GM18867 (cell line): ENCODE data around the gene EQTN.
A peak's percentile ranks its signal among the peaks of the same experiment; 100 is the strongest.

Experiments used
- ATAC-seq: cut with Tn5 transposase; IDR thresholded peaks from one replicate; pipeline ENCODE4 v1.9.1; 2021; ENCODE audit warnings: mild to moderate bottlenecking, moderate library complexity; ENCODE audit not compliant: unreplicated experiment

Gene EQTN

DNA sequence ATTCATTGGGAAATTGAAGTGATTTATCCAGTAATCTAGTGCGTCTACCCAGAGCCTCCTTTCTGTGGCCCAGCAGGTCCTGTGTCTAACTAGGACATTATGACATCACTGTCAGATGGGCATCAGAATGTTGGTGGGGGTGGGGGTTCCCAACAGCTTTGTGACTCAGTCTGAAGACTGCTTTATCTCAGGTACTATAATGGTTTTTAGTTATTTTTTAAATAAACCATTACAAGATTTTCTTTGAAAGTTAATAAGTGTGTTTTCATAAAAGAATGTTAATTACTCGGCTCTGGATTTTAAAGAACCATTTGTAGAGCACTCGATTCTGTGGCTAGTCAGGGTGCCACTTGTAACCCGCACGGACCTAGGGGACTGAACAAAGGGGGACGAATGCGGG is at the start of gene EQTN:
Gene EQTN (minus strand): TSS at position 101 of the 400 bp plus-strand sequence. CDS start 95 bp downstream, at position 6.
- no peak for ATAC-seq

DNA sequence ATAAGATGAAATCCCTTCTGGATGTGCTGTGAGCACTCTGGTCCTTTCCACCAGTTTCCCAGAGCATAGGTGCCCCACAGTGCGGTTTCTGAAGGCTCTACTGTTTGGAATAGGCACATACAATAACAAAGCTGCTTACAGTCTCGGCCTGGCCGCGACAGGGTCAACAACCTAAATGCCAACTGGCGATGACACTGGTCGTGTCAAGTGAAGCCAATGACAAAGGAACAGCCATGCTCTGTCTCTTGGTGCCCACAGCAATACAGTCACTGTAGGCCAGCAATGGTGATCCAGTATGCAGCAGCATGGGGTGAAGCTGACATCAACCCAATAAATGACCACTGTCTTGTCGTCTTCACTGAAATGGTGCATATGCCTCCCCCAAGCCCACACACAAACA is 47.8 kb upstream of the EQTN start:
- no peak for ATAC-seq

DNA sequence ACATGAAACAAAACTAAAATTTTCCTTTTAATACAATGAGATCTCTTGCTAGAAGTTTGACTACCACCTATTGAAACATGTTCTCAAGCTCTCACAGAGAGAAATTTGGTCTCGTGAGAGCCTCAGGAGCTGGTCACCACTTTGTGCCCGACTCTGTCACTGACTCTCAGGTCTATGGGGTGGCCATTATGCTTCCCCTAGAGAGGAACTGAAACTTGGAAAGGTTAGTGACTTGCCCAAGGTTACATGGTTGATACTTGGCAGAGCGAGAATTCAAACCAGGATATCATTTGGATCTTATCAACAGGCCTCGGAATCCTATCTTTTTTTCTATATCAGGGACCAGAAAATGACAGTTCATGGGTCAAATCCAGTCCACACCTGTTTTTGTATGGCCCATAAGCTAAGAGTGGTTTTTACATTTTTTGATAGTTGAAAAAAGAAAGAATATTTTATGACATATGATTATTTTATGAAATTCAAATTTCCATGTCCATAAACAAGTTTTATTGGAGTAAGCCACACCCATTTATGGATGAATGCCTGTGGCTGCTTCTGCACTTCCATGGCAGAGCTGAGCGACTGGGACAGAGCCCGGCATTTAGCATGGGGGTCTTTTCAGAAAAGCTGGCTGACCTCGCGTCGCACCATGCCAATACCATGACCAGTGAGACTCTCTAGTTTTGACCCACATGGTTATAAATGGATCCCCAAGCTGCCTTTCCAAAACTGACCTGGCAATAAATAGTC is 44.8 kb upstream of the EQTN start:
- no peak for ATAC-seq

DNA sequence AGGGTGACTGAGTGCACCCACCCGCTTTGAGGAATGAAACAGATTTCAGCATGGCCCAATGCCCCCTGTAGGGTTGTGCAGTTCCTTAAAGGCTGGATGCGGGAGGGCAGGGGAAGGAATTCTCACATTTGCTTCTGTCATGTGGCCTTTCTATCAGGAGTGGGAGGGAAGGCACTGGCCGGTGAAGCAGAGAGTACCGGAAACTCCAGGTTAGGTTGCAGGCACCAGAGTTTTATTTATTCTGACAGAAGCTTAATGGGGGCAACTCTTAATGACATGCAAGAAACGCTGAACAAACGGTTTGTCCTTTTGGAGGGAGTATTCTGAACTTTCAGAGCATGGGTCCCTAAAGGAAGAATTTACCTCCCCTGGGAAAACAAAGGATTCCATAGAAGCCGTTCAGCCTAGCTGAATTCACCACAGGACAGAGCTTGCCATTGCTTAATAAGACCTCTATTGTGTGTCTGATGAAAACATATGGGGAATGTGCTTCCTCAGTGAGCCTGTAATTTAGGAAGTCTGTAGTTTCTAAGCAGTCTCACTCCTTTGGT is 44.1 kb upstream of the EQTN start:
- ATAC-seq, result no peak

DNA sequence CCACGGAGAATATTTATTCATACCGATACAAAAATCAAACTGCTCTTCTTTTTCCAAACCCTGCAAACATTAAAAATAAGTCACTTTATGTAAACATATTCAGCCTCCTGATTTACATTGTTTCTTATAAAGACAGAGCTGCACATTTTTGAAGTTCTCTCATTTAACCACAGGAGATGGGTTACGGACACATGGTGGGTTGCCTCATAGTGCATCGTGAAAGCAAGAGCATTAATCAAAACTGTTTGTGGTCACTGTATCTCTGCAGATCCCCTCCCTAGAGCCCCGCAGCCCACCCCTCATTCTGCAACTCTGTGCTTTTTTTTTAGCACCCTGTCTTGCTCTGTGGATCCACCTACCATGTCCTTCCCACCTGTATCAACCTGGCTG is 43.3 kb upstream of the EQTN start:
- ATAC-seq, result no peak

DNA sequence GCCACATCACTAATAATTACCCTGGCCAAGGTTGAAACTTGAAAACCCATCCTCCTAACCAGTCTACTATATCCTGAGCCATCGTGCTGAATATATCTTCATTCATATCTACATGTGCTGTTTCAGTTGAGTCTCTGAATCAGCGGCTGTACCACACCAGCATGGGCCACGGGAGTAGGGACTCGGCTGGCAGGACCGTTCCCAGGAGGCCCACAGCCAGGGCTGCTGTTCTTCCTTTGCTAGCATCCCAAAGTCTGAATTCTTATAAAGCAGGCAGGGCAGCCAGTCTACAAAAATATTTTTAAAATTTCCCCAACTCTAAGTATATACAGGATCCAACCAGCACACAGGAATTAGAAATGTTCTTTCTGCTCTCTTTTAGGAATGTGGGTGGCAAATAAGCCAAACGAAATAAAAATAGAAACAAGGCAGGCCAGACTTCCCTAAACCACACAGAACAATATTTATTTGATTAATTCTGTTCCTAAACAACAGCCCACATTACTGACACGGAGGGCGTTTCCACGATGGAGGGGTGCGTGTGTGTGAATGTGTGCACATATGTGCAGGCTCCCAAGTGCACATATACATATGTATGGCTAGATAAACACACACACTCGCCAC is 42.8 kb upstream of the EQTN start:
- no peak for ATAC-seq

DNA sequence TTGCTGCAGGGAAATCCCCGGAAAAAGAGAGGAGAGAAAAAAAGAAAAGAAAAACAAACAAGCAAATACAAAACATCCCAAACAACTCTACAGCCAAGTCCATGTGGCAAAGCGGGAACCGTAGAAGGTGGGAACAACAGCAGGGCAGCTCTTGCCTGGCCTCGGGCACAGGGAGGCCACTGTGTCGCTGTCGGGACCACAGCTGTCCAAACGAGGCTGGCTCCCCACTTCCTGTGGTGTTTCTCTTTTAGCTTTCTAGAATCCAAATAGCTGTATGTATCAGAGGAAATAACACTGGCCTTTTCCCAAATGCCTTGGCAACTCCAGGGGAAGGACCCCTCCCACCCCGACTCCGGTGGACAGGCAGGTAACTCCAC is 41.6 kb upstream of the EQTN start:
- ATAC-seq, result no peak

DNA sequence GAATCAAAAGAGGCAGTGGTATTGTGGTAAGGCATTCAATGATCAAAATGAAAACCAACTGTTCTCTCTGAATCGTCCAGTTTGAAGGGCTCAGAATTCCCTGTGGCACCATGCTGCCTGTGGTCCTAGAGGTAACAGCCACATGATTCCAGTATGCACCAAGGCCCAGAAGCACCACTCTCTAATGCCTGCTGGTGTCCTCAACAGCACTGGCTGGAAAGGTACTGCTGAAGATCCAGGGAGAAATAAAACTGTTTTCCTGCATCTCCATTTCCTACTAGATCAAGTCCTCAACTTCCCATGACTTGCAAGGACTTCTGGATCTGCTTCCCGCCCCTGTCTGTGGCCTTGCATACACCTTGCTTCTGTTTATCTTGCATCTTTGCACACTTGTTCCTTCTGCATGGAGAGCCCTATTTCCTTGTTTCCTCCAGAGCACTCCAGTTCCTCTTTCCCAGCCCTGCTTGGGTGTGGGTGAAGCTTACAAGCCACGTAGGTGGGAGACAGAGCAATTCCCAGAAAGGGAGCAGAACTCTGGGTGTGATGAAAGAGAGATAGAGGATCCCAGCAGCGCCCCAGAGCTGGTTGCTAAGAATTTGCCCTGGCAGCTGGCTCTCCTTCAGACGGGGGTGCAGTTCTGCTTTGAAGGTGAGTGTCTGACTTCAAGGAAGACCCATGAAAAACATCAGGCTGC is 41.0 kb upstream of the EQTN start:
- no peak for ATAC-seq

DNA sequence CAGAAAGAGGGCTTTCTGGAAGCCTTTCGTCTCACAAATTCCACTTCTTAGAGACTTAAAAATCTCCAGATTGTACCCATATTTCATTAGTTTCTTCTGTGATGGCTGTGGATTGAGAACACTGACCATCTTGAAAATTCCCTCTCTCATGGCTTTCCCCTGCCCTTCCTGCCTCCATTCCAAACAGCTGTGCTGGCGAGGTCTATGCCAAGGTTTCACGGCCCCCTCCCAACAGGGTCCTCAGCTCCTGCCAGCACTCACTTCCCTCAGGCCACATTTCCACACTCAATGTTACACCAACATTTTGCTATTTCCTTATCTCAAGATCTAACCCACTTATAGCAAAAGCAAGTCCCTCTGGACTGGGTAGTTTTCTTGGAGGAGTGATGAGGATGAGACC is 40.3 kb upstream of the EQTN start:
- no peak for ATAC-seq

DNA sequence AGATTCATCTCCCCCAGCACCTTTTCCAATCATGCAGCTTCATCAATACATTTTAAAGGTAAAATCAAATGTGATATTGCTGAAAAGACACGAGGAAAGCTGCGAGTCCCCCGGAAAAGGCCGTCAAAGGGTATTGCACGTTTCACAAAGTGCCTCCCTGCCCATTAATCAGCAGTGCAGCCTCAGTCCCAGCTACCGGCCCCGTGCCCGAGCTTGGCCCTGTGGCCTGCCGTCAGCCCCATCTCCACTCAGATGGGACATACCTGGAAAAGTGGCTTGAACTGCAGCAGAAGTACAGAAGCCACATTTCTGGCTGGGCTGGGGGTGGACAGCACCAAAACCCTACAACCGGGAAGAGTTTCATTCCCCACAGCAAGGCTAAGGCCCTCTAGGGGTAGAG is 39.9 kb upstream of the EQTN start:
- no peak for ATAC-seq

DNA sequence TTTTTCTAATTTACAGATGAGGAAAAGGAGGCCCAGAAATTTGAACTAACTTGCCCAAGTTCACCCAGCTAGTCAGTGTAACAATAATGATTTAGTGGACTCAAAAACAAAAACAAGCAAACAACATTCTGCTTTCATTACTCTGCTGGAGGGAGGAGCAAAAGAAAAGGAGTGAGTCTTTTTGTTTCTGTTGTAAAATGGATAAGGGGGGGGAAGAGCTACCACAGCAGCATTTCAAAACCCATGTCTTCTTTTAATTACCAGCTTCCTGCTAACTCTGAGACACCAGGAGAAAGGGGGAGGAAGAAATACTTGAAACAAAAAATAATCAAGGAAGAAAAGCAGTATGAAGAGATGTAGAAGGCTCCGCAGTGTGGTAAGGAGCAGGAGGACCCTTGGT is 39.2 kb upstream of the EQTN start:
- no peak for ATAC-seq

DNA sequence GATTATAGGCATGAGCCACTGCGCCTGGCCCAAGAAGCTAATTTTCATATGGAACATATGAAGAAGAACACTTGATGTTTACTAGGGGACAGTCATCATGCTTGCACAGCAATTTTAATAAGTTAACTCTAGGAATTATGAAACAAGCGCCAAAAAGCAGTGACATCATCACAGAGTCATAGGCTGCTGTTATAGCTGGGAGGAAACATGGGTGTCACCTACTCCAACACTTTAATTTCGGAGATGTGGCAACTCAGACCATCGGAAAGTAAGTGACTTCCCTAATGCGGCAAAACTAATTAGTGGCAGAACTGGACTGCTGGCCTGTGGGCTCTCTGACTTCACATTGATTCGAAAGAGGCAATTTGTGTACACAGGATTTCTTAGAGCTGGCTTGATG is 38.1 kb upstream of the EQTN start:
- no peak for ATAC-seq

DNA sequence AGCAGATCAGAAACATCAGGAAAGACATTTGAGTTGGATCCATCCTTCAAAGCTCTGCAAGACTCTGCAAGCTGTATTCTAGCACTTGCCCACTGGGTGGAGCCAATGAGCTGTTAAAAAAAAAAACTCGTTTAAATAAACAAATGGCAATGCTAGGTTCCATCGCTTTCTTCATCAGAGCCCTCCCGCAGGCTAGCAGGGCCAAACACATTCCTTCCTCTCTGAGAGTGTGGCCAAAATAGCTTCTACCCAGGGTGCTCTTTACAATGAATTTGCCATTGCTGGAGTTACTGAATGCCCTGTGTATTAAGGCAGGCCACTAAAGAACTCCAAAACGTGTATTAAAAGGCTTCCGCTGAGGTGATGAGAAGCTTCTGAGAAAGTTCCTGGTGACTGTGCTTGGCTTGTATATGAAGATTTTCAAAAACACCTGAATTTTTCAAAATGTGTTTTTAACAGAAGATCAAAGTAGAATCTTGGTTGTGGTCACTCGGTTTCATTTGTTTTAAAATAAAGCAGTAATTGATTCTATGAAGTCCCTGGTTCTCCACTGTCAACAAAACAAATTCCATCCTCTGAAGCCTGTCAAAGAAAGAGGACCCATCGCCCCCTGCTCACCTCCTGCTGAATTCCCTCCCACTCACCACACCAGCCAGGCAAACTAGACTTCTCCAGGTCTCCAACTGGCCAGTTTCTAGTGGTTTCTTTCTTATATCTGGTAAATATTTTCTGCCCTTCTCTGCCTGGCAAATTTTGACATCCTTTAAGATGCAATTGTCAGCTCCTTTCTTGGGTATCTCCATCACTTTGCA is 36.5 kb upstream of the EQTN start:
- peak; percentile 72 for ATAC-seq

DNA sequence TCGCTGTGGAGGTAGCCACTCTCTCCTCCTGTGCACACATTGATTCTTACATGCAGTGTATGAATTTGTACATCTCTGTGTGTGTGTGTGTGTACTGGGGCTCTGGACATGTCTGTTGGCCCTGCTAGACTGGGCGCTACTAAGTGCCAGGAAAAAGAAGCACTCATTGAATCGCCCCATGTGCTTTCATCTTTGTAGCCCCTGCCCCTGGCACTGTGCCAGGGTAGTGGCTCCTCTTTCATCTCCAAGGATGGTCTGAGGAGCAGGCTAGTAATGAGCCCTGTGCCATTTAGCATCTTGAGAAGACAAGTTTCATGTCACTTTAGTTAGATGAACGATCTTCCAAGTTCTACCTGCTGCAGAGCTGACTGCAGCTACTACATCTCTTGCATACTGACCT is 34.4 kb upstream of the EQTN start:
- ATAC-seq, result no peak

DNA sequence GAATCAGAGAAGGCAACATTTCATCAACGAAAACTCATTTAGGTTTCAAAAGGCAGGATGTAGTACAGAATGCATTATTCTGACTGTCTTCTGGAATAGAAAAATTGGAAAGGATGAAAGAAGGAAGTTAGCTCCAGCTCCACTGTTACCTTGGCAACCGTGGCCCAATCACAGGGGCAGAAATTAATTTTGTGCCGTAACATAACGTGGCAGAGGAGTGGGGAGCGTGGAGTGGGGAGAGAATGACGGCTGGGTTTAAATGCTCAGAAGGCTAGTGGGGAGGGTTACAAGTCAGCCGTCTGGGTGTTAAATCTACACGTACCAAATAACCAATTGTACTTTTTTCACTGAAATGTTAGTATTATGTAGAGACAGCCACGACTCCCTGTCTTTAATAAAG is 32.3 kb upstream of the EQTN start:
- ATAC-seq, result no peak

DNA sequence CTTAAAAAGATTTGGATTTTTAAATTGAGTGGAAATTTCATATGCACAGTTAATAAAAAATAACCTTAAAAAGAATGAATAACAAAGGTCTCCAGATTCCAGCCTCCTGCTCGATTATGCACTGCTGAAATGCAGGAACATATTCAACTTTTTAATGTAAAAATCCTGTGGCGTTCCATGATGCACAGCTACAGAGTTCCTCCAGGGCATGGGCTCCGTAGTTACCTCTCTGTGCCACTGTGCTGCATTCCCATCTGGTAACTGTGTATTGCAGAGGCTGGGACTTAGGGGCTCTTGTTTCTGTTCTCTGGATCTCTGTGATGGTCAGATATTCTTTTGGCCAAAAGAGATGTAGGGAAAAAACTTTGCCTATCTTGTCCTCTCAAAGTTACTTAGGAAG is 31.5 kb upstream of the EQTN start:
- ATAC-seq, result no peak

DNA sequence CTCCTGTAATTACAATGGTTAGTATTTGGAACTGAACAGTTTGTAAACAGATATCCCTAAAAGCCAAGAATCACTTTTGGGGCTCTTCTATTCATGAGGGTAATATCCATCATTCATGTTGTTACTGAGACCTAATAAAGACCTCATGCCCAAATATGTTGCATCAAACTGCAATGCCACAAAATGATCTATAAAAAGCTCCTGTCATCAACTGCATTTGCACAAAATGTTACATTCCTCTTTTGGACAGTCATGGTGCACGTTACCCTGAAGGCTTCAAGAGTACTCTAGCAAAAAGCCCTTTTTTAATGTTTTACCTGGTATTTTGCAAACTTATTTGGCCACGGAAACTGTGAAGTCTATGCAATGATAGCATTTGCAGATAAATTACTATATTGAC is 14.2 kb upstream of the EQTN start:
- ATAC-seq, result no peak

DNA sequence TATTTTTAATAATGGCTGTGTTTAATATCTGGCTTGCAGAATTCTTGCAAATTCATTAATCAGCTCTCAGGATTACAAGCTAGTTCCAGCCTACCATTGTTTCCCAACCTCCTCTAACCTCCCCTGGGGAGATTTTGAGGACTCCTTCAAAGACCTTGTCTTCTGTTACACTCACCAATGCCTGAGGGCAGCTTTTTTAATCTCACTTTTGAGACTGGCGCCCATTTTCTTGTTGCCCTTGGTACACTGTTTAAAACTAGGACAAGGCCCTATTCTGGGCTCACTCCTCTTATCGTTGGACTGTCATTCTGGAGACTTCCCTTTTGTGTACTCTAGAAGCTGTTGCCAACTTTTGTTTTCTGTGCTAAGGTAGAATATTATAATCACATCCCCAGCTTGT is 13.6 kb upstream of the EQTN start:
- ATAC-seq, result no peak

DNA sequence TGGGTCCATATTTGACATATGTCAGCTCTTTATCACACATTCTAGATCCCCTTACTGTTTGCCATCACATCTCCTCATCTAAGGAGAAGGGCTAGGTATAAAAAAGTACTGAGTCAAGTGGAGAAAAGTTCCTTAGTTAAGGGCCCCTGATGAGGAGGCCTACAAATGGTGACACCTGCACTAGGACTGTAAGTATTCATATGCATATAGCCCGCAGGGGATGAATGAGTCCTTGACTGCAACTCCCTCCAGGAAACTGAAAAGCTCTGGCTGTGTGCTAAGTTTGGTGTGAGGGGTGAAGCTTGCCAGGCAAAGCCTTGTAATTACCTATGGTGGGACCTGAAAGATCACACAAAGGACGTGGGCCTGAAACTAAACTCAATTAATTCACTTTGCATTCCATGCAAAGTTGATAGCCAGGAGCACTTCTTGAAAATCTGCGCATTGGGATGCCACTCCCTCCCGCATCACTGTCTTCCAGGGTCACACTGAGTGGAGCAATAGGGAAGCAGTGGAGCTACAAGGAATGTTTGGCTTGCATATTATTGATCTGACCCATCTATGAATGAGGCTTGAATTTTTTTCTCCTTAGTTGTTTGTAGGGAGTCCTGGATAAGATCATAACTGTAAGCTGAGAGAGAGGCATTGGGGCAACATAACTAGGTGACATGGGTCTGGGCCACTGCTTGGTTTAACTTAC is 11.9 kb upstream of the EQTN start:
- no peak for ATAC-seq

DNA sequence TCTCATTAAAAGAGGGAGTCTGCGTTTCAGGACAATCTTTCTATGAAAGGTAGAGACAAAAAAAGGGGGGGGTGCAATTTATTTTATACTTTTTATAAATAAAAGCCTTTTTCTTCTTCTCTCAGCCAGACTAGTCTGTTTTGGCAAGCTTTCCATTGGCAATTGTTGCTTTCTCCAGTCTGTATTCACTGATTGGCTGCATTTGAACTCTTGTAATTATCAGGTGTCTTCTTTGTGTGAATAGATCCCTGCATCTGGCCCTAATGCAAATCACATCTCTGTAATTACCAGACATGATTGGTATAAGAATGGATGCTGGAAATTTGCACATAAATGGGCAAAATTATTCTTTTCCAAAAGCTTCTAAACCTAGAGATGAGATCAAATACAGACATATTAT is 7.6 kb upstream of the EQTN start:
- ATAC-seq, result no peak

DNA sequence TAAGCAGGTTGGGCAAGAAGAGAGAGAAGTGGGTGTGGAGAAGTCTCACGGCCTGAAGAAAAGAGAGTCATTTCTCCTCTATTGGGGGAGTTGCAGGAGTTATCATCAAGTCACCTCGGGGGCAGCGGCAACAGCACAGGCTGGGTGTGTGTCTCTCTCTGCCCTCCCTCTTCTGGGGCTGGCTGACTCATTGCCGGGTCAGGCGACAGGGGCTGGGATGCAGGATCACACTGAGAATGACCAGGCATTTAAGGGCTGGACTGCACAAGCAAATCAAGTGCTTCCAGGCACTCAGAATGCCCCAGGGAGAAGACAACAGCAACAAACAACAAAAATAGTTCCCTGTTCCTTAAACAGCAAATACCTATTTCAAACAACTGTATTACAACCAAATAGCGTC is 6.3 kb upstream of the EQTN start:
- no peak for ATAC-seq
